HG02610 (cell line): ENCODE measurements around the gene DLST.

Source experiments
- ATAC-seq: cut with Tn5 transposase; IDR thresholded peaks from one replicate; pipeline ENCODE4 v1.9.1; 2021; ENCODE audit warnings: mild to moderate bottlenecking, moderate library complexity; ENCODE audit not compliant: unreplicated experiment

DLST gene

DNA sequence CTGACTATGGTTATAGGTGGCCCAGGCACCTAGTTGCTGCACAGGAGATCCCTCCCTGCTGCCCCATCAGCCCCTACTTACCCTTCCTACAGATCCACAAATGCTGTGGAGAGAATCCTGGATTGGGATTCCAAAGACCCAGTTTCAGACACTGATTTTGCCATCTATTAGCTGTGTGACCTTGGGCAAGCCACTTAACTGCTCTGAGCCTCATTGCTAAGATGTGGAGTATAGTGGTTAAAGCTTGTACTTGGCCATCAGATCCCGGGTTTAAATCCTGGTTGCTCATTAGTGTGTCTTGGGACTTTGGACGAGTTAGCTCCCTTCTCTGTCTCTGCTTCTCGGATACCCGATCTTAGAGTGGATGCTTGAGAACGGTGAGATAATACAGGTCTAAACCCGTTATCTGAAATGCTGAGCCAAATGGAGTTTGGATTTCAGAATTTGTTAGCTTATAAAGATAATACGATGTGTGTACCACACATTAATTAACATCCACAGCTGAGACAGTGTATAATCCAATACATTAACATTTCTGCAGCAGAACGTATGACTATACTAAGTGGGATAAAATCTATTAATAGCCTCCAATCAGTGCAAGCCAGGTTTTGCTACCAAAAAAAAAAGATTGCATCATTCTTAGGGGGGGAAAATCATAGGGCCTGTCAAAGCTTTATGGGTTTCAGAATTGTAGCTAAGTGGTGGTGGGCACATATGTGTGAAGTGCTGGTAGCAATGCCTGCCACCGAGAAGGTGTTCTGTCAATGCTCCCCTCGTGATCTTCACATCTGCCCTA lies 21.8 kb upstream of the DLST start:
- ATAC-seq, result no peak

DNA sequence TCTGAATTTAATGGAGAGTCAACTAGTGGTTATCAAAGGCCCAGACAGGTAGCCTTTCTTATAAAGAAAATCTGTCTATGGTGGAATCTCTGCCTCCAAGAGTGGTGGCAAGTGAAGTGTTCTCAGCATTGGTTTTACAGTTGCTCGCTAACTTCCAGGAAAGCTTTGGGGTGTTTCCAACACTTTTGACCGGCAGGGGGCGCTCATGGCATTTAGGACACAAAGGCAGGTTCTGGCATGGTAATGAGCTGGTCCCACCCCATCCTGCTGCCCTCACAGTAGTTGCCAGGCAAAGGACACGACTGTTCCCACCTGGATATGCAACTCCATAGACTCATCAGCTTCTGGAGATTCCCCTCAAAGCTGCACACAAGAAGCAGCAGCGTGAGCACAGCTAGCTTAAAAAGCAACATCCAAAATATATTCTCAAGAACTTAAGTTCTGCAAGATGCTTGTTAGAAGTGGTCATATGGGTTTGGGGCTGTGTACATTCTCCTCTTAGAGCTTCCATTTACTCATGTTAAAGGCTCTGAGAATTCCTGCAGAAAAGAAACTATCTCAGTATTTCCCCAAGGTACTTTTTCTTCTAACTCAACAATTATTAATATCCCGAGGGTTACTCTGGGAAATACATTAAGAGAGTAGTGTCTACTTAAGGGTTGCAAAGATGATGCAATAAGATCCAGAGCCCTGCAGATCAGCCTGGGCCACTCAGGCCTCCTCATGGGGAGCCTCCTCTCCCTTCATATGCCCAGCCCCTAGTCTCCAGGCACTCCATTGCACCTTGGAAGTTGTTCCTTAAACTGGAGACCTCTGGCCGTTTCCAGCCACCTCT lies 20.6 kb upstream of the DLST start:
- peak; percentile 40 for ATAC-seq

DNA sequence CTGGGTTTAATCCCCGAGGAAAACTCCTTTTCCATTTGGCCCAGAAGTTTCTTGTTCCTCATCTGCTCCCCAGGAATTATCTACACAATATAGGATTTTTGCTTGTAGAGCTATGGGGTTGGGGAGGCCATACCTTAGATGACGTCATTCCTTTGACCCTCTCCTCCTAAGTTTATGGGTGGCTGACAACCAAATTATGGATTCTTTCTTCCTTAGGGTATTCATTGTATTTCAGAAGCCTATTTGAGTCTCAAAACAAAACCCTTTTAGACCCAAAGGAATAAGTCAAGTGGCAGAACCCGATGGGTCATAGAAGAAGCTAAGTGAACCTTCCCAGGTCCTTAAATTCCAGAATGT lies 20.0 kb upstream of the DLST start:
- ATAC-seq, result no peak

DNA sequence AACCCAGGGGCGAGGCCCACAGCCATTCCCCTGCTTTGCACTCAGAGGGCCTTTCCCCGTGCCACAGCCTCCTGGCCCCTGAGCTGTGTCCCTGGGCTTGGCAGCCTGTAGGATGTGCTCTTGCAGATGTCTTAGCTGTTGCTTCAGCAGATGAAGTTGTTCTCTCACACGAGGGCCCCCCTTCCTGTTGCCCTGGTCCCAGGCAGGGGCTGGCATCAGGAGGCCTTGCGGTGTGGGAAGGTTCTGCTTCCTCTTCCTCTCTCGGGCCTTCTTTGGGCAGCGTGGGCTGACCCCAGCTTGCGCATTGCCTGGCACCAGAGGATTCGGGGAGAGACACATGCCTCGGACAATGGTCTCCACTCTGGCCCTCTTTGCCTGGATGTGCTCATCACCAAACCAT lies 18.4 kb upstream of the DLST start:
- ATAC-seq, result no peak

DNA sequence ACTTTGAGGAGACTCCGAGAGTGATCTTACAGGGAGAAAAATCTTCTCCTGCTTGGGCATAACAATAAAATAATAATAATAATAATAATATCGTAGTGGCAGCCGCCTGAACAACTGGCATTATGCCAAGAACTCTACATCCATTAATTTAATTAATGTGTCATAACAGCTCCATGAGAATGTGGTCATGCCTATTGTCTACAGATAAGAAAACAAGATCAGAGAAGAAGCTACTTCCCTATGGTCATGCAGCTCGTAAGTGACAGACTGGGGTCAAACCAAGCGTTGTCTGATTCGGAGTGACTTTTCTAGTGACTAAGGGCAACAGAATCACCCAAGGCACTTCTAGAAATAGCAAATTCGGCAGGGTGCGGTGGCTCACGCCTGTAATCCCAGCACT lies 17.5 kb upstream of the DLST start:
- ATAC-seq, result no peak

DNA sequence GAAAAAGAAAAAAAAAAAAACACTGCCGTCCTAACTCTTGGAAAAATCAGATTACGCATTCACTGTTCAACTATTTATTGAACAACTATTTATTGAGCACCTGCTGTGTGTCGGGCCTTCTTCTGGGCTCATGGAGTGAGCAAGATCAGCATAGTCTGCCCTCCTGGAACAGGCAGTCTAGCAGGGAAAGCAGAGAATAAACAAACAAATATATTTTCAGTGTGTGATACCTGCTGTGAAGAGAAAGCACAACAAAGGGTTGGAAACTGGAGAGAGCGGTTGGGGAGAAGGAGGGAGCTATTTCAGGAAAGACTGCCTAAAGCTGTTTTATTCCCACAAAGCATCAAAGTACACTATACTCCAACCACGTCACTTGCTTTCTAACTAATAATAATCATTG lies 16.6 kb upstream of the DLST start:
- no peak for ATAC-seq

DNA sequence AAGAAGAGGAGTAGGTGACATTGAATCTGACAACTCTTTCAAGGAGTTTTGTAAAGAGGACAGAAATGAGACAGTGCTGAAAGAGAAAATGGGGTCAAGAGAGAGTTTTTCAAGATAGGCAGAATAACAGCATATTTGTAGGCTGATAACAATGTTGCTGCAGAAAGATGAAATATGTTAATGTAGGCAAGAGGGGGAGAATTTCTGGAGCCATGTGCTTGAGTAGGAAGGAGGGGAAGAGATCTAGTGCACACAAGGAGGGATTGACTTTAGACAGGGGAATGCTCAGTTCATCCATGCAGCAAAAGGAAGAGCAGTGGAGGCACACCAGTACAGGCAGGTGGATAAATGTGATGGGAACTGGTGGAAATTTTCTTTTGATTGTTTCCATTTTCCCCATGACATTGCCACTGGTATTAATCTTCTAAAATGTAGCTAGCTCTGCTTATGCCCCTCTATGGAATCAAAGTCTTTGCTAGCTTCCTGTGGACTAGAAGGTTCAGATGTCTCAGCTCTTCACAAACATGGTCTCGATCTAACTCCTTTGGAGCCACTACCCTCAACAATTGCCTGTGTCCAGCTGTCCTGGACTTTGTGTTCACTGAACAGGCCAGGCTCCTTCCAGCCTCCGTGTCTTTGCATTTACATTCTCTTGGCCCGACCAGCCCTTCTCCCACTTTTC lies 14.9 kb upstream of the DLST start:
- no peak for ATAC-seq

DNA sequence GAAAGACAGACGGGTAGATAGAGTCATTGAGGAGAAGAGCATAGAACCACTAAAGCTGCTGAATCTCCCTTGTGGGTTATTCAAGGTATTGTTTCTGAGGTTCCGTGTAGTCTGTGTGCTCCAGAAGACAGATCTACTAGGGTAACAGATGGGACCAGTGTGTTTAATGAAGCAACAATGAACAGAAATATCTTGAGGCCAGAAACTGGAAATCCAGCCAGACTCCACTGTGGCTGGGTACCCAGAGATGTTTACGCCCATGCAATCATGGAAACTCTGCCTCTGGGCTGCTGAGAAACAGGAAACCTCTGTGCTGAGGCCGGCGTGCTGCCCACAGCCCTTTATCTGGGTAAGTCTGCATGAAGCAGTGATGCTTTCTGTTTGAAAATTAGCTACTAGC lies 14.0 kb upstream of the DLST start:
- ATAC-seq, result no peak

DNA sequence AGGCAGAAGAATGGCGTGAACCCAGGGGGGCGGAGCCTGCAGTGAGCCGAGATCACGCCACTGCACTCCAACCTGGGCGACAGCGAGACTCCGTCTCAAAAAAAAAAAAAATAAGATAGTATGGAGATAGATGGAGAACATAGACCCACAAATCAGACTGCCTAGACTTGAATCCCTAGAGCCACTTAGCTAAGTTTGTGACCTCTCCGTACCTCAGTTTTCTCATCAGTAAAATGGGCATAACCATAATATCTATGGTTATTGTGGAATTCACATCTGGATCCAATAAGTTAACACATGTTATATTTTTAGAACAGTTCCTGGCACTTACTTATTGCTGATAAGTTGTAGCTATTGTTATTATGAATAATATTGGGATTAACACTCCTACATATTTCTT lies 13.0 kb upstream of the DLST start:
- no peak for ATAC-seq

DNA sequence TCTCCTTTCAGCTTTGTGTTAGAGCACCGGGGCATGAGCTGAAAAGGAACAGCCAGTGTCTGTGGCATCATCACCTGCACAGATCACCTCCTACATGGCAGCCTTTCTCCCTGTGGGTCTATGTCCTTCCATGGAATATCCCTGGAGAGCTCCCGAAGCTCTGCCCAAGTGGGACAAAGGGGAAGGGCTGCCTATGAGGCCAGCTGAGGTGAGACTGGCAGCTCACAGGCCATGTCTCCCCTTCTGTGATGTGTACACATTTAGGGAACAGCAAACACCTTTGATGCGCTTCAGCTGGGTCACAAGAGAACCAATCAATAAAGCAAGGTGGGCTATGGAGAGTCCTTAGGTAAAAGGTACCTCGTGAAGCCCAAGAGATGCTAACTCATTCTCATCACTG lies 9.9 kb upstream of the DLST start:
- no peak for ATAC-seq

DNA sequence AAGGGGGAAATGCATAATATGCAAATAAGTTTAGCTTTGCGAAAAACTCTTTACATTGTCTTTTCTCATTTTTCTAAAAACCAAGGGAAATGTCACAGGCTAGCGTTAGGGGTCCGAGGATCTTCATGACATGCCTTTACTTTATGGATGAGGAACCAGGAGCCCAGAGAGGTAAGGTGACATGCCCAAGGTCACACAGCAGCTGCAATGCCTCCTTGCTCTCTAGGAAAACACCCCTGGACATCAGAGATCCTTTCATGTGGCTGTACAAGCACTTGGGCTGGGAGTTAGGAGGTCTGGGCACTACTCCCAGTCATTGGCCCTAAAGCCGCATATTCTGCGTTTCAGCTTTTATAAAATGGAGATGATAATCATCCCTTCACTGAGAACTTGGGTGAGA lies 6.5 kb upstream of the DLST start:
- ATAC-seq, result no peak

DNA sequence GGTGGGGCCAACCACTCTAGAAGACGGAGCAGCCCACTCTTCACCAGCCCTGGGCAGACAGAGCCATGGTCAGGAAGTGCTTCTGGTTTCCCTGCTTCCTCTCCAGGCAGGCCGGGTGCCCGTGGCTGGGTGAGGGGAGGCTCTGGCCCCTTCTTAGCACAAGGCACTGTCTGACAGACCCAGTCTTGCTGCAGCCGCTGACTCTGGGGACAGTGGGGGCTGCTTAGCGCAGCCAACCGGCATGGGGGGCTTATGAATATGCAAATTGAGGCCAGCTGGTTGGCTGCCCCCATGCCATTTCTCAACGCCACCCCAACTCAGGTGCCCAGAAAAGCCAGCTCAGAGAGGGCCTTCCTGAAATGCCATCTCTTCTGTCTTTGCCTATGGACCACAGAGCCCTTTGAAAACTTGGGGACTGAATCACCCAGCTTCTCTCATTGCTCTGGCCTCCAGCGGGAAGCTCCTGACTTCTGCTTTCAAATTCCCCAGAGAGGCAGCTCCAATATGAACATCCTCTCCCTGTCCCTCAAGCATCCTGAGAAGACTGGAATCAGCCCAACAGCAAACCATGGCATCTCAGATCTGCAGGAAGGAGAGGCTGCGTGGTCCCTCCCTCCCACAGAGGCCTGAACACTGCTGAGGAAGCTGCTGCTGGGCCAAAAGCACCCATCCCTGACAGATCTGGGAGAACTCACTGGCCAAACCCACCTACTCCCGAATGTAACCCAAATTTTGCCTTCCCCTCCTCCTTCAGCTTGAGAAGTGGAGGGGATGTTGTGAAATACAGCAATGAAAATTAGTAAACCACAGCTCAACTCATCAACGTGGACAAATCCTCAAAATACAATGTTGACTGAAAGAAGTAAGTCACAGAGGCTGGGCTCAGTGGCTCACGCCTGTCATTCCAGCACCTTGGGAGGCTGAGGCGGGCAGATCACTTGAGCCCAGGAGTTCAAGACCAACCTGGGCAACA lies 5.5 kb upstream of the DLST start, which contains the start of gene PROX2:
Gene PROX2, minus strand, starts transcription at position 205 of the 973 bp plus-strand sequence. CDS start 12,311 bp downstream, outside the sequence.
- no peak for ATAC-seq

DNA sequence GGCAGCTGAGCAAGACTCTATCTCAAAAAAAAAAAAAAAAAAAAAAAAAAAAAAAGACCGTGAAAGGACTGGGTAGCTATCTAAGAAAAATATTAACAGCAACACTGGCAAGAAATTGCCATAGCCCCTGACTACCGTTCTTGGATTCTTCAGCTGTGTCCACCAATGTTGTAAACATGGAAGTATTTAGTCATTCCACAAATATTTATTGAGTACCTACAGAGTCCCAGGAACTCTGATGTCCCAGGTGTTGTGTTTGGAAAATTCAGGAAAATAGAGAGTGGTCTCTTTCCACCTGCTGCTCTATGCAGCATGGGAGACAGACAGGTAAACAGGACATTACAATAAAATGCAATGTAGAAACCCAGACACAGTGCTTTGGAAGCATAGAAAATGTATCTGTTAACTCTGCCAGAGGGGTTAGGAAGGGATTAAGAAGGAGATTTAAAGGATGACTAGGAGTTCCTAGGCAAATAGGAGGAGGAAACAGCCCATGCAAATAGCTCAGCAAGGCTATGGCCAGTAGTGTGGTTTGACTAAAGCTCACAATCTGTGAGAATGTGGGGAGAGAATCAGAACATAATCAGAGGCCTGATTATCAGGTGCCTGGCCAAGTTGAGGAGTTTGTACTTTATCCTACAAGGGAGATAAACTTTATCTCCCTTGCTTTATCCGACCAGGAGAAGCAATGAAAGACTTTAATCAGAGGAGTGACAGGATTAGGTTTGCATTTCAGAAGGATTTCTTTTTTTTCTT lies 2.1 kb upstream of the DLST start:
- ATAC-seq, result no peak

DNA sequence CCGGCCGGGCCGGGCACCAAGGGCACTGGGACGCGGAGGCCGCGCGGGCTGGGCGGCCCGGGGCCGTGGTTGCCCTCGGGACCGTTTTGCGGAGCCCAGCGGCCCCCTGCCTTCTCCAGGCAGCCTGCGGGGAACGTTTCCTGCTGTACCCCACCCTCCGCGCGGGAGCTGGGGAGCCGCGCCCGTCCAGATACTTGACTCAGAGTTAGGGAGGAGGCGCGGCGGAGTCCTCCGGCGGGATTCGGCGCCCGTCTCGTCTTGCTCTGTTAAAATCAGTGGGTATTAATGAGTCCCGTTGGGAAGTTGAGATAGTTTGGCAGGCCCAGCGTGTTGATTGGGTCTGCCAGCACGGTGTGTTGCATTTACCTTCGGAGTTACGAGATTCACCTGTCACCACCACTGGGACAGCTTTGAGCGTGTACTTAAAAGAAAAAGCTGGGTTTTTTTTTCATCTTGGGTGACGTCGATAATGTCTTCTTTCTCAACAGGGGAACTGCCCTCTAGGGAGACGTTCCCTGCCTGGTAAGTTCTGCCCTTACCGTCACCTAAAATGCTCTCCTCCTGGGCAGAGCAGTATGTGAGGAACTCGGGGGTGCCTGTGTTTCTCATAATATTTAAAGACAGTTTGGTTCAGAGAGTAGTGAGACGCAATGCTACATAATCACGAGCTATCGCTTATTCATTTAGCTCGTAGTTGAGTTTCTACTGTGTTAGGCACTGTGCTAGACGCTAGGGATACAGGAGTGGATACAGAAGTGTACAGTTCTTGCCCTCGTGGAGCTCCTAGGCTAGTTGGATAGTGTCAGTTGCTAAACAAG lies 596 bp downstream of the DLST start:
- ATAC-seq, result peak; percentile 47

DNA sequence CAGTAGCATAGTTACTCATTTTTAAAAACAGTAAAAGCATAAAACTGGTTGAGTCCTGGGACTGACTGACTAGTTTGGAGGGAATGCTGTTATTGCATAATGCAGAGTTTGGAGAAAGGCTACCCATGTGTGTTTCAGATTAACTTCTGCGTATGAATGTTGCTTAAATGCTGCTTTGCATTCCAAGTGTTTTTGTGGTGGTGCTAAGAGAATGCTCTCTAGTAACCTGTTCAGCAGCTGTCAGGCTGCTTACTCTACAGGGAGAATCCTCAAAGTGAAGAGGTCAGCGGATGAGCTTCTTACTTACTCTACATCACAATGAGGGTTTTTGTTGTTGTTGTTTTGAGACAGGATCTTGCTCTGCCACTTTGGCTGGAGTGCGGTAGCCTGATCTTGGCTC lies 4.3 kb downstream of the DLST start:
- no peak for ATAC-seq

DNA sequence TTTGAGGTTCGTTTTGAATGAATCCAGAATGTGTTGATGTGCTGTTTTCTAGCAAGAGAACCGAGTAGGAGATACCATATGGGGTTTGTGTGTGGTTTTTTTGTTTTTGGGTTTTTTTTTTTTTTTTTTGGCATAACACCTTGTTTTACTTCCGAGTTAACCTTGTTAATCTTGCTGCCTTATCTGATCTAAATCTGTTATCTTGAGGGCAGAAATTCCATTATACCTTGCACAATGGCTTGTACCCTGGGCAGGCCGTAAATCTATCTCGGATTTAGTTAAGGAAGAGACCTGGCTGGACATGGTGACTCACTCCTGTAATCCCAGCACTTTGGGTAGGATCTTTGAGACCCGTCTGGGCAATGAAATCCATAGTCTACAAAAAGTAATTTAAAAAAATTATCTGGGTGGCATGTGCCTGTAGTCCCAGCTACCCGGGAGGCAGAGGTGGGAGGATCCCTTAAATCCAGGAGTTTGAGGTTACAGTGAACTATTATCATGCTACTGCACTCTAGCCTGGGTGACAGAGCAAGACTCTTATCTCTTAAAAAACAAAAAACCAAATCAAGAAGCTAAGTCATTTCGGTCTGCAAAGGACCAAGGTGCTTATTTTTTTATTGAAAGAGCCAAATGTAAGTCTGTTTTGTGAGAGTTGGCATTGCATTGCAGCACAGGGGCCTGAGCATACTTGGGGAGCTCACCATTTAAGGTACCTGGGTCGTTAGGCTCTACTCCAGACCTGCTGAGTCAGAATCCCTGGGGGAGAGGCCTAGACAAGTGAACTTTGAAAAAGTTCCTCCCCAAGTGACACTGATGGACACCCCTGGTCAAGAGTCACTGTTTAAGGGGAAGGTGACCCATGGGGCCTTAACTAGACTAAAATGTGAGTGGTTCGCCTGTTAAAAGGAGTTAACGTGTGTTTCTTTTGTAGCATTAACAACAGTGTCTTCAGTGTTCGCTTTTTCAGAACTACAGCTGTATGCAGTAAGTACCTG lies 6.7 kb downstream of the DLST start:
- no peak for ATAC-seq

DNA sequence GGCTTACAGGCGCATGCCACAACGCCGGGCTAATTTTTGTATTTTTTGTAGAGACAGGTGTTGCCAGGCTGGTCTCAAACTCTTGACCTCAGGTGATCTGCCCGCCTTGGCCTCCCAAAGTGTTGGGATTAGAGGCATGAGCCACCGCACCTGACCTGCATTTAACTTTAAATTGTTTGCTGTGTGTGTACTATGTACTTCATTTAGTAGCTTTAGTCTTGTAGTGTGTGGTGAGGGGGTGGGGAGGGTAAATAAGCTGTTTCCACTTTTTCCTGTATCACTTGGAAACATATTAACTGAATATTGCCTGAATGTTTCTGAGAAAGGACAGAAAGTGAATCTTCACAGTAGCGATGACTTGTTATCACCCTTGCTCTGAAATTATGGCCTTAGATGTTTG lies 8.5 kb downstream of the DLST start:
- ATAC-seq, result no peak

DNA sequence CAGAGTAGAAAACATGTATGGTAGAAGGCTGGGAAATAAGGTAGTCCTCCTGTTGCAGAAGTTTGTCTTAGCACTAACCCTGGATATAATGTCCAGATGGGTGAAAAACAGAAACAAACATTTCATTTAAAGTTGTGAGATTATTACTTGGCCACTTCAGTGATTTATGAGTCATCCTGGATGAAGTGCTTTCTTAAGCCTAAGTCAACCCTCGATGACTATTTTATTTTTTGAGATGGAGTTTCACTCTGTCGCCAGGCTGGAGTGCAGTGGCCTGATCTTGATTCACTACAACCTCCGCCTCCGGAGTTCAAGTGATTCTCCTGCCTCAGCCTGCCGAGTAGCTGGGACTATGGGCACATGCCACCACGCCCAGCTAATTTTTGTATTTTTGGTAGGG lies 10.2 kb downstream of the DLST start:
- ATAC-seq, result no peak
